Chondrocyte (in vitro differentiated cells): ENCODE results near the gene PRKRIP1. TPM values are rescaled to one million over a fixed set of nuclear protein-coding genes. Genes with fewer than 3 reads are reported as not detected.
A peak's percentile ranks its signal among the peaks of the same experiment; 100 is the strongest.

ENCODE experiments used
- DNase-seq: peaks from one replicate; pipeline ENCODE4 v3.0.0; 2021; ENCODE audit warnings: mixed read lengths, low spot score
- H3K27ac Mint-ChIP-seq: one replicate; pipeline ENCODE4 v1.8.0; 2021; ENCODE audit warnings: mild to moderate bottlenecking, moderate library complexity, mixed read lengths; ENCODE audit not compliant: unreplicated experiment
- H3K27me3 Mint-ChIP-seq: 2 replicates; pipeline ENCODE4 v1.8.0; 2021; ENCODE audit warnings: low read depth, mixed read lengths
- H3K36me3 Mint-ChIP-seq: 2 replicates; pipeline ENCODE4 v1.8.0; 2021; ENCODE audit warnings: low read depth, mixed read lengths
- H3K4me1 Mint-ChIP-seq: 2 replicates; pipeline ENCODE4 v1.8.0; 2021; ENCODE audit warnings: low read depth, mild to moderate bottlenecking, mixed read lengths
- H3K4me3 Mint-ChIP-seq: one replicate; pipeline ENCODE4 v1.8.0; 2021; ENCODE audit warnings: mild to moderate bottlenecking, moderate library complexity, mixed read lengths; ENCODE audit not compliant: unreplicated experiment
- H3K9me3 Mint-ChIP-seq: 2 replicates; pipeline ENCODE4 v1.8.0; 2021; ENCODE audit warnings: low read depth, mixed read lengths
- CTCF ChIP-seq: fragments of 200-600 bp; sonication (generic); IDR thresholded peaks from 2 replicates; pipeline ENCODE4 v1.5.0; 2021; ENCODE audit warnings: antibody characterized with exemption, mild to moderate bottlenecking, moderate library complexity
- total RNA-seq: library from RNA; stranded (reverse); gene quantifications from 3 replicates; pipeline ENCODE4 v1.2.1, GENCODE V29; 2021

The PRKRIP1 gene
- total RNA-seq, 1 donor from 2014 or later = 25.5 TPM

DNA sequence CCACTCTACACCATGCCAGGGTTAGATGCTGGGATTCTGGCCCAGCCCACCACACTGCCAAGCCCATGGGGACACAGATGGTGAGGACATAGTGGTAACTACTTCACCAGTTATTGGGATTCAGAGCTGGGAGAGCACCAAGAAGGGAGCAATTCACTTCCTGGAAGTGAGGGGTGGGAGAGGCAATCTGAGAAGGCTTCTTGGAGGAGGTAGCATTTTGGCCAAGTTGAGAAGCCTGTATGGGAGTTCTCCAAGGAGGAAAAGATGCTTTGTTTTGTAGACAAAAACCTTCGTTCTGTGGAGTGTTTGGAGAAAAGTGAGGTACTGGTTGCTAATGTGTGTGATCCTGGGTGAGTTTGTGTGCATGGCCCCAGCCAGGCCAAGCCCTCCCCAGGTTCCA is 3.8 kb upstream of the PRKRIP1 start:
- no peak for TF ChIP-seq CTCF
- Mint-ChIP-seq H3K27me3 (no peaks in the 10 kb centered on the region), H3K9me3 (no peaks in the 10 kb centered on the region), H3K27ac (no peak overlapping the region), H3K36me3 (peaks cover 2% of the 10 kb centered on the region), H3K4me3 (no peak overlapping the region), H3K4me1 (peaks cover 16% of the 10 kb centered on the region)
- DNase-seq = no peak

- Mint-ChIP-seq H3K4me3 (no peak overlapping the region), H3K9me3 (no peaks in the 10 kb centered on the region), H3K27me3 (no peaks in the 10 kb centered on the region), H3K36me3 (peaks cover 2% of the 10 kb centered on the region), H3K27ac (peak overlapping the region; percentile 66), H3K4me1 (peaks cover 19% of the 10 kb centered on the region)
- TF ChIP-seq CTCF = no peak
- no peak for DNase-seq
Measured at GRCh38 chr7:102393467-102393866, 2.7 kb upstream of the PRKRIP1 start.

- H3K36me3 Mint-ChIP-seq = peaks cover 8% of the 10 kb centered on the region
- H3K9me3 Mint-ChIP-seq = no peaks in the 10 kb centered on the region
- no peaks in the 10 kb centered on the region for H3K27me3 Mint-ChIP-seq
- H3K4me1 Mint-ChIP-seq = peaks cover 19% of the 10 kb centered on the region
- DNase-seq = no peak
- H3K27ac Mint-ChIP-seq = peak overlapping the region; percentile 97
- TF ChIP-seq CTCF = no peak
- peak overlapping the region; percentile 96 for H3K4me3 Mint-ChIP-seq
Measured at GRCh38 chr7:102395592-102395872, 631 bp upstream of the PRKRIP1 start.

- Mint-ChIP-seq H3K36me3 (peaks cover 12% of the 10 kb centered on the region), H3K27ac (peak overlapping the region; percentile 97), H3K4me3 (peak overlapping the region; percentile 96), H3K9me3 (no peaks in the 10 kb centered on the region), H3K27me3 (no peaks in the 10 kb centered on the region), H3K4me1 (peaks cover 19% of the 10 kb centered on the region)
- no peak for TF ChIP-seq CTCF
- DNase-seq = no peak
Measured at GRCh38 chr7:102396710-102397019, 502 bp downstream of the PRKRIP1 start.

- H3K4me1 Mint-ChIP-seq = peaks cover 15% of the 10 kb centered on the region
- no peaks in the 10 kb centered on the region for H3K9me3 Mint-ChIP-seq
- H3K4me3 Mint-ChIP-seq = no peak overlapping the region
- H3K27ac Mint-ChIP-seq = no peak overlapping the region
- H3K27me3 Mint-ChIP-seq = no peaks in the 10 kb centered on the region
- DNase-seq = no peak
- peaks cover 20% of the 10 kb centered on the region for H3K36me3 Mint-ChIP-seq
- no peak for TF ChIP-seq CTCF
Measured at GRCh38 chr7:102398543-102398942, 2.4 kb downstream of the PRKRIP1 start.

DNA sequence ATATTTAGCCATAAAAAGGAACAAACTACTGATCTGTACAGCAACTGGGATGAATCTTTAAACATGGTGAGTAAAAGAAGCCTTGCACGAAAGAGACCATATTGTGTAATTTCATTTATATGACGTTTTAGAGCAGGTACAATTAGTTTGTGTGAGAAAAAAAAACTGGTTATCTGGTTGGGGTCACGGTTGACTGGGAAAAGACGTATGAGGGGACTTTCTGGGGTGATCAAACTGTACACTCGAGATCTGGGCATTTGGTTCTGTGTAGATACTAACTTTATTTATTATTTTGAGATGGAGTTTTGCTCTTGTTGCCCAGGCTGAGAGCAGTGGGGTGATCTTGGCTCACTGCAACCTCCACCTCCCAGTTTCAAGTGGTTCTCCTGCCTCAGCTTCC is 4.2 kb downstream of the PRKRIP1 start:
- peaks cover 15% of the 10 kb centered on the region for H3K4me1 Mint-ChIP-seq
- no peaks in the 10 kb centered on the region for H3K9me3 Mint-ChIP-seq
- no peaks in the 10 kb centered on the region for H3K27me3 Mint-ChIP-seq
- no peak for DNase-seq
- no peak for TF ChIP-seq CTCF
- no peak overlapping the region for H3K27ac Mint-ChIP-seq
- H3K36me3 Mint-ChIP-seq = peaks cover 24% of the 10 kb centered on the region
- no peak overlapping the region for H3K4me3 Mint-ChIP-seq
